ENCODE data around the gene BCAT1. TPM values are rescaled to one million over a fixed set of nuclear protein-coding genes. Genes with fewer than 3 reads are reported as not detected.

Gene BCAT1
- total and polyA plus RNA-seq, 2 donors from 2014 or later, result 1.3 to 15.5 TPM

DNA sequence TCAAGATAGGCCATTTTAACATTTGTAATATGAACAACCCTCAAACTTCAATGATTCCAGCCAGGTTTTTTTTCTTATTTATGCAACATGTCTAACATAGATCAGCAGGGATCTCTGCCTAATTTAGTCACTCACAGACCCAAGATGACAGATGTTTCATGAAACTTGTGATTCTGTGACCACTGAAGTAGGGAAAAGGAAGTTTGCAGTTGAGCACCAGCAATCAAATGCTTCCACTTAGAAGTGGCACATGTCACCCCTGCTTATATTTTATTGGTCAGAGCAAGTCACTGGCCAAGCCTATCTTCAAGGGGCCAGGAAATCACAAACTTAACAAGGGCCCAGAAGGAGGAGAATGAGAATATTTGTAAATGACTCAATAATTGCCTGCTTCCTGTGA lies 150.6 kb downstream of the BCAT1 start:
- Histone ChIP-seq H3K9ac (ENCODE audit: low read length in 3 of 3) (no peak overlapping the region), H3K36me3 (ENCODE audit: control insufficient read depth in 2 of 3, insufficient read depth in 3 of 3, low read length in 3 of 3) (no peaks in the 10 kb centered on the region), H3K4me1 (ENCODE audit: control insufficient read depth in 2 of 3, insufficient read depth in 2 of 3, low read depth in 1 of 3, low read length in 3 of 3) (peaks cover 0 to 4% (median 0%) of the 10 kb centered on the region in 3 donors), H3K4me3 (ENCODE audit: low read length in 3 of 3) (no peak overlapping the region), H3K27me3 (ENCODE audit: control insufficient read depth, insufficient read depth, low read length) (no peaks in the 10 kb centered on the region), H3K9me3 (ENCODE audit: control insufficient read depth in 2 of 3, insufficient read depth in 1 of 3, low read length in 3 of 3) (no peaks in the 10 kb centered on the region), H3K27ac (ENCODE audit: low read depth in 2 of 2, low read length in 2 of 2) (no peak overlapping the region)
- intact Hi-C loops (cut with DNase I), result no loop called here
- FAIRE-seq (no peak), DNase-seq (peak in 2 of 5 donors; percentile 24 to 40)
- no peak for TF ChIP-seq CTCF (IDR thresholded peaks at IDR 0.05; ENCODE audit: borderline replicate concordance, extremely low read depth, insufficient read depth)

- Histone ChIP-seq H3K36me3 (ENCODE audit: control insufficient read depth in 2 of 3, insufficient read depth in 3 of 3, low read length in 3 of 3) (no peaks in the 10 kb centered on the region), H3K4me3 (ENCODE audit: low read length in 3 of 3) (no peak overlapping the region), H3K9ac (ENCODE audit: low read length in 3 of 3) (no peak overlapping the region), H3K9me3 (ENCODE audit: control insufficient read depth in 2 of 3, insufficient read depth in 1 of 3, low read length in 3 of 3) (no peaks in the 10 kb centered on the region), H3K27ac (ENCODE audit: low read depth in 2 of 2, low read length in 2 of 2) (no peak overlapping the region), H3K4me1 (ENCODE audit: control insufficient read depth in 2 of 3, insufficient read depth in 2 of 3, low read depth in 1 of 3, low read length in 3 of 3) (peaks cover 0 to 4% (median 0%) of the 10 kb centered on the region in 3 donors), H3K27me3 (ENCODE audit: control insufficient read depth, insufficient read depth, low read length) (no peaks in the 10 kb centered on the region)
- no peak for TF ChIP-seq CTCF (IDR thresholded peaks at IDR 0.05; ENCODE audit: borderline replicate concordance, extremely low read depth, insufficient read depth)
- DNase-seq (peak in 2 of 5 donors; percentile 38 to 44), FAIRE-seq (no peak)
- intact Hi-C loops (cut with DNase I), result no loop called here
Observed at GRCh38 chr12:24797901-24798300, 151.0 kb downstream of the BCAT1 start.

- intact Hi-C loops (cut with DNase I), result no loop called here
- H3K36me3 ChIP-seq (ENCODE audit: control insufficient read depth in 2 of 3, insufficient read depth in 3 of 3, low read length in 3 of 3), result no peaks in the 10 kb centered on the region
- no peak overlapping the region for H3K4me3 ChIP-seq (ENCODE audit: low read length in 3 of 3)
- H3K27ac ChIP-seq (ENCODE audit: low read depth in 2 of 2, low read length in 2 of 2), result no peak overlapping the region
- no peak for DNase-seq
- H3K4me1 ChIP-seq (ENCODE audit: control insufficient read depth in 2 of 3, insufficient read depth in 2 of 3, low read depth in 1 of 3, low read length in 3 of 3), result peaks cover 0 to 4% (median 0%) of the 10 kb centered on the region in 3 donors
- H3K27me3 ChIP-seq (ENCODE audit: control insufficient read depth, insufficient read depth, low read length), result no peaks in the 10 kb centered on the region
- FAIRE-seq, result no peak
- H3K9me3 ChIP-seq (ENCODE audit: control insufficient read depth in 2 of 3, insufficient read depth in 1 of 3, low read length in 3 of 3), result no peaks in the 10 kb centered on the region
- no peak overlapping the region for H3K9ac ChIP-seq (ENCODE audit: low read length in 3 of 3)
- no peak for TF ChIP-seq CTCF (IDR thresholded peaks at IDR 0.05; ENCODE audit: borderline replicate concordance, extremely low read depth, insufficient read depth)
Observed at GRCh38 chr12:24796876-24797275, 152.0 kb downstream of the BCAT1 start.

All from kidney (tissue), 14 donors.